GM21515 (cell line): Measurements from ENCODE around the gene CFAP221.

Experiments
- ATAC-seq: cut with Tn5 transposase; IDR thresholded peaks from one replicate; pipeline ENCODE4 v1.9.1; 2021; ENCODE audit not compliant: unreplicated experiment

The CFAP221 gene

GRCh38 chr2:119641562-119642258, 97.5 kb downstream of the CFAP221 start:
- peak; percentile 98 for ATAC-seq

DNA sequence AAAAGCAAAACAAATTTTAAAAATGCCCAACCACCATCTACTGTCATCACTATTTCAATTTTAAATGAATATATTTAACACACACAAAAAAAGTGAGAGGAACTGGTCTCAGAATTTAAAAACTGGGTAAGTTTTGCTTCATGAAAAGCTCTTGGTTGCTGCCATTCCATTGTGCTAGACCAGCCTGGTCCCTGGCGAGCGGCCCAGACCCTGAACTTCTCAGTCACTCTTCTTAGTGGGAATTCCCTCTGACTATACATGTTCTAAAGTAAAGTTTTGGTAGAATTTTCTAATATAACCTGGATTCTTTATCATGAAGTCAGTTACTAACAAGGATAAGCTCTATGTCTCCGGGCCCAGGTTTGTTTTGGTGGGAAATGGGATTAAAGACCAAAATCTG, 99.9 kb downstream of the CFAP221 start:
- no peak for ATAC-seq

- ATAC-seq = no peak
These were observed 101.1 kb downstream of the CFAP221 start for GRCh38 chr2:119645173-119645855.

GRCh38 chr2:119646149-119646548, 101.9 kb downstream of the CFAP221 start:
- ATAC-seq = no peak

GRCh38 chr2:119647440-119648169, 103.4 kb downstream of the CFAP221 start:
- ATAC-seq = peak; percentile 74

DNA sequence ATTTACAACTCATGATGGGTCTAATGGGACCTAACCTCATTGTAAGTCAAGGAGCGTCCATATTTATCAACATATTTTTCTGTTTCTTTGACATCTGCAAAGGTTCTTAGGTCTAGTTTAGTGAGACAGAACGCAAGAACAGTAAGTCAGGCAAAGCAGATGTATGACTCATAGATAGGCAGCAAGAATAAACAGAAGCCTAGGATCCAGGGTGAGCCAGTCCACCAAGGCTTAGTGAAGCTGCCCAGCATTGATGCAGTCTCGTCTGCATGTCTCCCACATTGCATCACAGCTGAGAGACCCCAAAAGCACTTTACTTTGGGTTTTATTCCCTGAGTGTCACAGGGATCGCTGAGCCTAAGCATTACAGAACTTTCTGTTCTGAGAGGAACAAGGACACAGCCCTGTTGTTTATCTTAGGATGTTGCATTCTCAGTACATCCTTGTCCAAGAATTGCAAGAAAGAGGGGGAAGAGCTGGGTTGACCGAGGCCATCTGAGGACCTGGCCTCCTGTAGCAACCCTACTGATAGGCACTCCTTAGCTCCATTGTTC, 105.2 kb downstream of the CFAP221 start:
- ATAC-seq = no peak

- ATAC-seq = no peak
These were observed 106.0 kb downstream of the CFAP221 start for GRCh38 chr2:119650206-119650605.

GRCh38 chr2:119650846-119651370, 106.7 kb downstream of the CFAP221 start:
- ATAC-seq = no peak

GRCh38 chr2:119657466-119658145, 113.4 kb downstream of the CFAP221 start:
- ATAC-seq = no peak

DNA sequence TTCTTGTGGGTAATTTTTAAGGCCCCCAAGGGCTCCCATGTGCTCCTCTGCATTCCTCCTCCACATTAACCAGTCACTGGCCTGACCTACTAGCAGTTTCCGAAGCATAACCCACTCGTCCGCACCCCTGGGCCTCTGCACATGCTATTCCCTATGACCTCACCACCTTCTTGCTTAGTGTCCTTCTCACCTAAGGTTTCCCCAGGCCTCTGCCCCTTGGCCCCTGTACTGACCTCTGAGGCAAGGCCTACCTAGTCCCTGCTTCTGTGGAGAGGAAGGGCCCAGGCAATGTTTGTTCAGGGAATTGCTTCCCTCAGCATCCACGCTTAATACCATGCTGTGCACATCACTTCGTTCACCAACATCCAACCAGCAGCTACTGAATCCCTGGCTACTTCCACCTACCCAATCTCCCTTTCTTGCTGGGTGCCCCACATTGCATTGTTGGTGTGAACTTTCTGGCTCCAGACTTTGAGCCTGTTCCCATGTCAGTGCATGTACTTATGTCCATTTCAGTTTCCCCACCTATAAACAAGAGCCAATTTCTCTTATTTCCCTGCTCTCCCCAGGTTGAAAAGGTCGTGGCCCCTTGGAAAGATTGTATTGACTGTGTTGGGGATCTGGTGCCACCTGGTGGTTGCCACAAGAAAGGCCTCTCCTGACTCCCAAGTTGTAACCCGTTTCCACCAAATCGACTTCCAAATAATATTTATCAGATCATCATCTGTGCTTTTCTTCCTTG, 115.5 kb downstream of the CFAP221 start:
- ATAC-seq = no peak

- no peak for ATAC-seq
These were observed 116.1 kb downstream of the CFAP221 start for GRCh38 chr2:119660343-119660658.

GRCh38 chr2:119662297-119662696, 118.0 kb downstream of the CFAP221 start:
- ATAC-seq = no peak

DNA sequence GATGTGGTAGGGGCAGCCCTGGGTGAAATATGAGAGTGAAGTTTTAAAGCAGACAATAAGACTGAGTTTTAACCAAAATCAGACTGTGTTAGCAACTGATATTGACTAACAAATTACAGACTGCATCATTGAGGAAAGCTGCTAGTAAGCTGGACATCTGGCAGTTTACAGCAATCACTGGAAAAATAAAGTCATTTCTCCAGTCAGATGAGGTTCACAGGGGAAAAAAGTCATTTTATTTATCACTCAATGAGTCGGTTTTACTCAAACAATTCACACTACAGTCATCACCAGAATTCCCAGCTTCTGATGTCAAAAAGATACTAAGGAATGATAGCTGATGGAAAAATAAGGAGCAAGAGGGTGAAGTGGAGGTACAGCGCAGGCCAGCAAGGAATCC, 124.3 kb downstream of the CFAP221 start:
- ATAC-seq = no peak

DNA sequence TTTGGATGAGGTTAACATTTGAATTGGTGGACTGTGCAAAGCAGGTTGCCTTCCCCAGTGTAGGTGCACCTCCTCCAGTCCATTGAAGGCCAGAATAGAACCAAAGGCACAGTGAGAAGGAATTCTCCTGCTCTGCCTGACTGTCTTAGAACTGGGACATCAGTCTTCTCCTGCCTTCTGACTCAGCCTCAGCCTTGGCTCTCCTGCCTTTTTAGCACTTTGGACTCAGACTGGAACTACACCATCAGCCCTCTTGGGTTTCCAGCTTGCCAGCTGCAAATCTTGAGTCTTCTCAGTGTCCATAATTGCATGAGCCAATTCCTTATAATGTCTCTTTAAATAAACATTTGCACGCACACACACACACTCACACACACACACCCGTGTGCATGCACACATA, 126.8 kb downstream of the CFAP221 start:
- ATAC-seq = no peak

GRCh38 chr2:119671752-119672151, 127.5 kb downstream of the CFAP221 start:
- no peak for ATAC-seq

- no peak for ATAC-seq
These were observed 128.1 kb downstream of the CFAP221 start for GRCh38 chr2:119672161-119672862.

DNA sequence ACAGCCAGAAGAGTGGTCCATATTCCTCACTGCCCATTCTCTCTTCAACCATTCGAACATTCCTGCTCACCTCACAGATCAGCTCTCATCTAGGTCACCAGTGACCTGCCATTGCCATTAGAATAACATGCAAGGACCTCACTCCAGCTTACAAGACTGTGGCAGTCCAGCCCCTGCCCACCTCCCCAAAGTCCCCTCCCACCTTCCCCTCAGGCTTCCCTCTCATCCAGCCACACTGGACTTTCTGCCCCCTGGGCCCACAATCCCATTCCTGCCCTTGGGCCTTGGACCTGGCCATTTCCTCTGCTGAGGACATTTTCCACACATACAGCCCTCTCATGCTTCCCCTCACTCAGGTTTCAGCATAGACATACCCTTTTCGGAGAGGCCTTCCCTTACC, 129.5 kb downstream of the CFAP221 start:
- ATAC-seq = no peak

DNA sequence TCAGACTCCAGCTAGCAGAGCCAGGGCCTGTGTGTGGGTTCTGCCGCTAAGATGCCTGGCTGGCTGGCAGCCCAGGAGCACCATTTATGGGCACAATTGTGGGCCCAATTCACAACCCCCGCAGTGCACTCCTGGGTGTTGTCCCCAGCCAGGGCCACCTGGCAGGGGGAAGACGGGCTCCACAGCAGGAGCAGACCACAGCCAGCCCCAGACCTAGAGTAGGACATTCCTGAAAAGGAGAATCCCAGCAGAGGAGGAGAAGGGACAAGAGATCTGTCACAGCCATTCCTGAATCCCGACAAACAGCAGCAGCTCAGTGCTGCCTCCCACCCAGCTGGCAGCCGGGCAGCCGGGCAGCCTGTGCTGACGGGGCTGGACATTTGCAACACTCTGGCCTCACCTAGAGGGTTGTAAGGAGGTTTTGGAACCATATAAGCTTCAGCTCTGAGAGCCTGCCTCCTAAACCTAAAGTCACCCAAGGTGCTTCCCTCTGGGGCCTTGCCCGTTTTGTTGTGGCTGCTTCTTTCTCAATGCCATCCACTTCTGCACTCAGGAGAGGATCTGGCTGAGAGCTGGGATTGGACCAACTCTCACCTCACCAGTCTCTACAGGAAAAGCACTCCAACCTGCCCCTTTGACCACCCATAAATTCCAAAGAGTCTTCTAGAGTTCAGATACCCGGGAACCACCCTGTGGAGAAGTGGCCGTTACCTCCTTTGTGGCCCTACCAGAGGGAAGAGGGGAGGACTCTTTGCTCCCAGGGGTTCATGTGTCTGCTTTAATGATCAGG, 130.7 kb downstream of the CFAP221 start:
- no peak for ATAC-seq
